EL (cell line): Measurements from ENCODE around the gene ERGIC1.
"Not testable (repeated sequence)": the region's sequence is repeated elsewhere in the genome, so short reads cannot be mapped to it uniquely, and the experiment has no call there.

ENCODE experiments used
- DNase-seq: peaks from one replicate; pipeline ENCODE4 v3.0.0-alpha.2; 2016

Gene ERGIC1

GRCh38 chr5:172830876-172831662 is 3.0 kb upstream of the ERGIC1 start:
- peak; percentile 76 for DNase-seq

DNA sequence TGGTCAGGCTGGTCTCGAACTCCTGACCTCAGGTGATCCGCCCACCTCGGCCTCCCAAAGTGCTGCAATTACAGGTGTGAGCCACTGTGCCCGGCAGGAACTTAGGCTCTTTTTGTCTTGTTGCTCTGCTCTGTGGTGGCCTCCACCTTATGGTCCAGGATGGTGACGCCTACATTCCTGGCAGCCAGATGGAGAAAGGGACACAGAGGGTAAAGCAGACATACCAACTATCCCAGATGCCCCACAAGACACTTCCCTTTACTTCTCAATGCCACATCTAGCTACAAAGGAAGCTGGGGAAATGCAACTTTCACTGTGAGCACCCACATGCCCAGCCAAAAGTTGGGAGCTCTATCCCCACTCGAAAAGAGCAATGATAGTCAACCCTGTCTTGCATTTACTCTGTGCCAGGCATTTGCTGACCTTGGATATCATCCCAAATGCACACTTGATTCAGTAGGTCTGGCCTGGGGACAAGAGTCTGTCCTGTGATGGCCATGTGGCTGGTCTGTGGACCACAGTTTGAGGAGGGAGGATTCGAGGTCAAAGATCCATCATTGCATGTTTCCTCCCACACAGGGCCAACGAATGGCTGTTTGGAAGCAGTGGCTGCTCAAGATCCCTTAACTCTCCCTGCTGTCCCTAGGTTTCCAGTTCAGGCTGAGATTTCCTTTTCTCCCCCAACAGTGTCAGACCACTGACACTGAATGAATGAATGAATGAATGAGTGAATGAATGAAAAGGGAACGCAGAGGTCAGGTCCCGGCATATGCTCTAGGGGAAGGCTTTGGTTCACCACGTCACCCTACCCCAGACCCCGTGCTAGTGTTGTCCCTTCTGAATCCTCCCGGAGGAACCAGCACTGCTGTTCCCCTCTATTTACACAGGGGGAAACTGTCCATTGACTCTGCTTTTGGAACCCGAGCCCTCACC is 1.4 kb upstream of the ERGIC1 start:
- DNase-seq, result no peak

- DNase-seq, result no peak
Measured at GRCh38 chr5:172833372-172833685, 722 bp upstream of the ERGIC1 start.

- DNase-seq, result peak; percentile 38
Measured at GRCh38 chr5:172834415-172835289, 601 bp downstream of the ERGIC1 start.

DNA sequence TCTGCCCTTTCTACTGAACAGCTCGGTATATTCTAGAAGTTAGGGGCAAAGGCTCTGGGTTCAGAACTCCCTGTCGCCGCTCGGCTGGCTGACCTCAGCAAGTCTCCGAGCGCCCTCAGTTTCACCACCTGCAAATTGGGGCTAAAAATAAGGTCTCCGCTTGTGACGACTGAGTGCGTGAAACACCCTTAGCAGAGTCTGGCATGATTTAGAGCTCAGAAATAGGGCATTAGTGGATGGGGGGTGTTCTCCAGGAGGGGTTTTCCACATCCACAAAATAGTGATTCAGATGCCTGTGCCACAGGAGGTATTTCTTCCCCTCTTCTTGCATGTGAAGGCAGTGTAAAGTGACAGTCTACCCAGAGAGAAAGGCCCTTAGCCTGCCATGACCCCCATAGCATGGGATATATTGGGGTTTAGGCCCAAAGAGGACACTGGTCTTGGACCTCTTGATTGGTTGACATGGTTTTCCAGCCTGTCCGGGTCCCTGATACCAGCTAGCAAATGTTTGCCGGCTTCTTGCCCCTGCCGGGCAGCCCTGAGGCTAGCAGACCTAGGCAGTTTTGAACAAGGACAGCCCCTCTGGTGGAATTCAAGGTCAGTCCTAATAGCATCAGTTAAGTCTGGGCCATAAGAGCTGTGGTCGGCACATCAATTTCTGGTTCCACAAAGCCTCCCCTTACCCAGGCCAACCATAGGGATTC is 1.4 kb downstream of the ERGIC1 start:
- DNase-seq, result no peak

DNA sequence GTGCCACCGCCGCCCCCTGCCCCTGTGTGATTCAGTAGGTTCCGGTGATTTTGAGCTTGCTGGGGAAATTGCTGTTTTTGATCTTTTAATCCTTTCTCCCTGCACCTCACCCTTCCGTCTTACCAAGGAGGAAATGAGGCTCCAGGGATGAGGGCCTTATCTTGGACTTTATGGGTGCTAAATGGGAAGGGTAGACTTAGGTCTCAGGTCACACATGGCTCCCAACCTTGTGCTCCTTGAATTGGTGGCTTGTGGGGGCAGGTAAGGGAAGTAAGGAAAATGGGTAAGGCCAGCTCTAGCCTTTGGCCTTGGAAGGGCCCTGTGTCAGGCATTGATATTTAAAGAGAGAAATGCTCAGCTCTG is 1.9 kb downstream of the ERGIC1 start:
- no peak for DNase-seq

DNA sequence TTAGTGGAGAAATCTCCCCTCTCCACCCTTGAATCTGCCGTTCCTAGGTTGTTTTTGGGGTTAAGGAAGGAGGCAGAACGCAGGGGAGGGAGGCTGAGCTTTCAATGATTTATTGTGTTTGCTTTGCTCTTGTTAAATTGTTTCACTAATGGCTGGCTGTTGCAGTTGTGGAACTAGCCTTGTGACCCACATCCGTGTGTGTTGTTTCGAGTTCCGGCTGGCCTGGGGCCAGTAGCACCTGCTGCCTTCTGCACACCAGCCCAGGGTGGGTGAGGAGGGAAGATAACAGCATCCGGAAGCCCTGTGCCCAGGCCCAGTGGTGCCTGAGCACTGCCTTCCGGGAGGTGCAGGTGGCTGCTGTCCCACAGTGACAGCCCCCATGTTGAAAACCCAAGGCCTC is 3.6 kb downstream of the ERGIC1 start:
- no peak for DNase-seq

DNA sequence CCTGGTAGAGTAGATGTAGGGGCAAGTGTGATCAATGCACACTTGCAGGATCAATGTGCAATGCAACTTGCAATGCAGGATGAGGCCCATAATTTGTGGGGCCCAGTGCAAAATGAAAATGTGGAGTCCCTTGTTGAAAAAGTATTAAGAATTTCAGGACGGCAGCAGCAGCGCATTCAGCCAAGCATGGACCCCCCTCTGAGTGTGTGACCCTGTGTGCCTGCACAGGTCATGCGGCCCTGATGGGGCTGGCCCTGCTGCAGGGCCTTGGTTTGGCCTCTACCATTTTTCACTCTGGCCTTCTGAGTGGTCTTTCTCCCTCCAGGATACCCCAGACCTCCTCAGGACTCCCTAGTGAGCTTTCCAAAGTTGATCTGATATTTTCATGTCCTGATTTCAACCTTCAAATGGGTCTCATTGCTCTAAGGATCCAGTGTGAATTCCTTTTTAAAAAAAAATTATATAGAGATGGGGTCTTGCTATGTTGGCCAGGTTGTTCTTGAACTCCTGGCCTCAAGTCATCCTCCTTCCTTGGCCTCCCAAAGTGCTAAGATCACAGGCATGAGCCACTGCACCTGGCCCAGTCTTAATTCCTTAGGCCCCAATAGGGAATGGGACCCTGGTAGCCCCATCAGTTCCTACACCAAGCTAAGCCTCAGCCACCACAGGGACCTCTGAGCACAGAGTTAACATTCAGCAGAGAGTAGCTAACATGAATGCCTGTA is 4.3 kb downstream of the ERGIC1 start:
- no peak for DNase-seq

DNA sequence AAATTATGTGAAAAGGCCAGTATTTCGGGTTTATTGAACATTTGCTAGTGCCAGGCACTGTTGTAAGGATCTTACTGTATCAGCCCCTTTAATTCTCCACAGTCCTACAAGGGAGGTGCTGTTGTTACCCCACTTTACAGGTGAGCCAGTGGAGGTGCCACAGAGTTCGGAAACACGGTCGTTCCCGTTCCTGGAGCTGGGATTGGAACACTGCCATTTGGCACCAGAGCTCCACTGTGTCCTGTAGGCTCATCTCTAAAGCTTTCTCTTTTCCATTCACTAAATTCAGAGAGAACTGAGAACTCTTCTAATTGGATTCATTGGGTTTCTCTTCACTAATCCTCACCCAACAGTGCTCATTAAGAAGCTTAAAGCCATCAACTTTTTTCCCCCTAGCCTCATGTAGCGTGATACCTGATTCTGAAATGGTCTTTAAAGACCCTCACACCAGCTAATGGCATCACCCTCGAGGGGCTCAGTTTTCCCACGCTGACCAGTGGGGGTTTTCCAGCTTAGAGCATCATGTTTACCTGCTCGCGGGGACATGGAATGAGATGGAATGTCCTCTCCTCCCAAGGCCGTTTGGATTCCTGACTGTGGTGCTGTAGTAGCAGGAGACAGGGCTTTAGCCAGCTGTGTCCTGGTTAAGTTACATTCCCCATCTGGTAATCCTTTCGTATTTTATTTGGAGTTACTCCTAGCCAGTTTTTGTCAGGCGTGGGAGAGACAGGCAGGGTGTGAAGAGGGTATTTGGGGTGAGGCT is 5.8 kb downstream of the ERGIC1 start:
- no peak for DNase-seq

DNA sequence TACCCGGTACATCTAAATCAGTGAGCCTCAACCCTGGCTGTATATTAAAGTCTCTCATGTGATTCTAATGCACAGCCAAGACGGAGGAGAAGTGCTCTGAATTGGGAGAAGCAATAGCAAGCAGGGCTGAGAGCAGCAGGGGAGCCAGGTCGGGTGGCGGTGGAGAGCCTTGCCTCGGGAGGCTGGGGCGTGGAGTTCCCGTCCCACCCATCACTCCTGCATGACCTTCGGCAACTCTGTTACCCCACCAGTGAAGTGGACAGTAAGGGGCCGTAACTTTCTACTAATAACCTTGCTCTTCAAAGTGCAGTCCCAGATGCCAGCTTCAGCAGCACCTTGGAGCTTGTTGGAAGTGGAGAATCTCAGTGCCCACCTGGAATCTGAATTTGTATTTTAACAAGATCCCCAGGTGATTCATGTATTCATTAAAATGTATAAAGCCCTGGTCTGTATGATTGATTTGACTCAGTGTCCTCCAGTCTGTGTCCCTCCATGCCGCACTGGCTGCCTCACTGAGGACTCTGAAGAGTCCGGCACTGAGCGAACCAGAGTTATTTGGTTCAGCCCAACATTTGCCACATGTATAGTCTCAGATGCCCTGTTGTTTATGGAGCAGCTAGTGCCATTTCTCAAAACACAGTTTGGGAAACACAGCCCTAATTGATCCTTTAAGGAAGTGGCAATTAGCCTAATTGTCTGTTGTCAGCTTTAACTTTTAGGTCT is 6.5 kb downstream of the ERGIC1 start:
- no peak for DNase-seq

GRCh38 chr5:172841256-172841655 is 7.2 kb downstream of the ERGIC1 start:
- DNase-seq, result no peak

DNA sequence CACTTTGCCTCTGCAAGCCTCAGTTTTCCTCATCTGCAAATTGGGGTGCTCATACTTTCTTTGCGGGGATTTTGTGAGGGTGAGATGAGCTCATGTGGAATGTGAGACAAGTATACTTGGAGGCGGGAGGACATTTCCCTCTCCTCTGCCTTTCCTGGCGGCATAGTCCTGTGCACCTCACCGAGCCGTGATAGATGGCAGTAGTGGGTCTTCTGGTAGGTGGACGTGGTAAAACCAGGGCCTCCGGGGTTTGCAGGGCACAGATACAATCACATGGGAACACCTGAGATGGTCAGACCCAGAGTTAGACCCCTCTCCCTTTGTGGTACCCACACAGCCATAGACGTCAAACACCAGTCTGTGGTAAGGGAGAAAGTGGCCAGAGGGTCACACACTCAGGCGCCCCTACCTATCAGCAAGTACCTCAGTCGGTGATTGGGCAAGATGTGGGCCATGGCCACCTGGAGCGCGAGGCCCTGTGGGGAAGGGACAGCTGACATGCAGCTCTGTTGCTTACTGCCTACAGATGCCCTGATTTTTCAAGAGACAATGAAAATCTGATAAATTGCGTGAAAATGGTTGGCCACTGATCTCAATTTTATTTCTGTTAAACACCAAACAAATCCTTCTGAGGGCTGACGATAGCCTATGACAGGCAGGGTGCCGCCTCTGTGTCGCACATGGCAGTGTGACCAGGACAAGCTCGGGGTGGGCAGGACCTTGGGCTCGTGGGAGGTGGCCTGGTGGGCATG is 9.9 kb downstream of the ERGIC1 start:
- DNase-seq, result no peak

DNA sequence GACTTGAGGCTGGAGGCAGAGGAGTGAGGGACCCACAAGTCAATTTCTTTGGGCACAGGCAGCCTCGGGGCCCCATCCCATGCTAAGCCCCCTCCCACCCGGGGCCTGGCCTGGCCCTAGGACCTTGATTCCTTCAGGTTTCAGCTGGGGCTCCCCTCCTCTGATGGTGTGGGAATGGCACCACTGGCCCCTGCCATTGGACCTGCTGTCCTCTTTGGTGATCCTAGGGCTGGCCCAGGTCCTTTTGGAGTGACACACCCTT is 10.5 kb downstream of the ERGIC1 start:
- no peak for DNase-seq

- DNase-seq, result no peak
Measured at GRCh38 chr5:172845154-172845553, 11.1 kb downstream of the ERGIC1 start.

- no peak for DNase-seq
Measured at GRCh38 chr5:172845576-172845975, 11.5 kb downstream of the ERGIC1 start.

- no peak for DNase-seq
Measured at GRCh38 chr5:172846249-172846648, 12.2 kb downstream of the ERGIC1 start.

DNA sequence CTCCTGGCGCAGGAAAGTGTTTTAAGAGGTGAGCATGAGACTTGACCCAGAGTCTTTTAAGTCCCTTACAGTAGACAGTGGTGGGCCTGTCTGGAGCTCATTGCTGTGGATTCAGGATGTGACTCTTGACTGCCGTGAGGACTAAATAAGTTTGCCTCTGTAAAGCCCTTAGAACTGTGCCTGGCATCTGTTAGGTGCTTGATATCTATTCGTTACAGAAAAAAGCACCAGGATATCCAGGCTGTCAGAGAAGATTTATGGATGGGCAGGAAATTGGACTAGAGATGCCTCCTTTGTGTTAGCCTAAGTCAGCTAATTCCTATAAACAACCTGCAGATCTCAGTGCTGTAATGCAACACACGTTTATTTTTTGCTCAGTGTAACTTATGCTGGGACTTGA is 12.6 kb downstream of the ERGIC1 start:
- DNase-seq, result no peak

- DNase-seq, result not testable (repeated sequence)
Measured at GRCh38 chr5:172847584-172847983, 13.5 kb downstream of the ERGIC1 start.

DNA sequence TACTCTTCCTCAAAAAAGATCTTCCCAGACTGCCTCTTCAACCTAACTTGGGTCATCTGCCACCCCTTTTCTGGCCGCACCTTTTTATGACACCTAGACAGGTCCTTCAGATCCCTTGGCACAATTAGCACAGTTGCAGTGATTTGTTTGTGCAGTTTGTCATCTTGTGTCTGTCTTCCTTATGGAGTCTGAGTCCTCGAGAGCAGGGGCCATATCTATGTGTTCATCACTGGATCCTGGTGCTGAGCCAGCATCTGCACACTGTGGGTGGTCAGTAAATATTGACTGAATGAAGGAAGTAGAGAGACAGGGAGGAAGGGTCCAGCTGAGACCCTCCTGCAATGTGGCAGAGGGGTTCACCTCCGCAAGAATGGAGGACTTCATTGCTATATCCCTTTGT is 14.4 kb downstream of the ERGIC1 start:
- DNase-seq, result no peak
